Activated CD4-positive, alpha-beta T cell treated with anti-CD3 and anti-CD28 coated beads, Interleukin-2, amount 10 ng/mL, durations not matched to agents 24 days and 14 days (primary cell): ENCODE measurements around the gene ADGRV1. TPM values are rescaled to one million over a fixed set of nuclear protein-coding genes. Genes with fewer than 3 reads are reported as not detected.
"Not testable (repeated sequence)": the region's sequence is repeated elsewhere in the genome, so short reads cannot be mapped to it uniquely, and the experiment has no call there.

Experiments used
- DNase-seq: peaks from one replicate; pipeline ENCODE4 v3.0.0; 2022
- H3K27ac Mint-ChIP-seq: one replicate; pipeline ENCODE4 v1.8.0; 2022; ENCODE audit warnings: mild to moderate bottlenecking, mixed read lengths
- H3K27me3 Mint-ChIP-seq: one replicate; pipeline ENCODE4 v1.8.0; 2022; ENCODE audit warnings: mixed read lengths
- H3K36me3 Mint-ChIP-seq: one replicate; pipeline ENCODE4 v1.8.0; 2022; ENCODE audit warnings: low read depth, mild to moderate bottlenecking, mixed read lengths
- H3K4me1 Mint-ChIP-seq: one replicate; pipeline ENCODE4 v1.8.0; 2021; ENCODE audit warnings: mixed read lengths
- H3K4me3 Mint-ChIP-seq: one replicate; pipeline ENCODE4 v1.8.0; 2022; ENCODE audit warnings: mild to moderate bottlenecking, moderate library complexity, mixed read lengths
- H3K9me3 Mint-ChIP-seq: one replicate; pipeline ENCODE4 v1.8.0; 2021; ENCODE audit warnings: mixed read lengths
- intact Hi-C: fragments of 100-400 bp; cut with micrococcal nuclease; formaldehyde crosslinking; loops from one replicate; pipeline ENCODE4 v1.15.1; 2023
- total RNA-seq: library from RNA; stranded (reverse); gene quantifications from 2 replicates; pipeline ENCODE4 v1.2.3, GENCODE V29; 2022

Gene ADGRV1
- total RNA-seq, 1 donor from 2014 or later = 0.63 TPM

GRCh38 chr5:90786756-90787155 lies 228.2 kb downstream of the ADGRV1 start:
- intact Hi-C loops = no loop called here
- no peak for DNase-seq
- Mint-ChIP-seq H3K4me3 (no peak overlapping the region), H3K27ac (no peak overlapping the region), H3K36me3 (no peaks in the 10 kb centered on the region), H3K9me3 (no peaks in the 10 kb centered on the region), H3K27me3 (peaks cover 3% of the 10 kb centered on the region), H3K4me1 (no peaks in the 10 kb centered on the region)

GRCh38 chr5:90792725-90793124 lies 234.1 kb downstream of the ADGRV1 start:
- Mint-ChIP-seq H3K4me1 (no peaks in the 10 kb centered on the region), H3K9me3 (no peaks in the 10 kb centered on the region), H3K27ac (no peak overlapping the region), H3K4me3 (no peak overlapping the region), H3K36me3 (no peaks in the 10 kb centered on the region), H3K27me3 (peaks cover 3% of the 10 kb centered on the region)
- DNase-seq = no peak
- intact Hi-C loops = no loop called here

DNA sequence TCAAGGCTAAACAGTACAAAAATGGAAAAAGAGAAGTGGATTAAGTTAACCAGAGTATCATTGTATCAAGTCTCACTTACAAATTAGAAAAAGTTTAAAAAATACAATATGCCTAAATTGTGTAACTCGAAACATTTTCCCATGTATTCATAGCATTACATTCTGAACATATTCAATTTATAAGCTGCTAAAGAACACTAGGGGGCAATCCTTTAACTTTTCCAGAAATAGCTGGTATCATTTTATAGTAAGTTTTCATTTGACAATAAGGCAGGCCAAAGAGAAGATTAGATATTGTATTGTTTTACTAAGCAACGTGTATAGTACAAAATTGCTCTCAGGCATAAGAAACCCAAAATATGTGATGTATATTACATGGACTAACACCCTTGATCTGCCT lies 234.6 kb downstream of the ADGRV1 start:
- peaks cover 3% of the 10 kb centered on the region for H3K27me3 Mint-ChIP-seq
- intact Hi-C loops = no loop called here
- no peaks in the 10 kb centered on the region for H3K36me3 Mint-ChIP-seq
- no peak overlapping the region for H3K4me3 Mint-ChIP-seq
- no peak for DNase-seq
- H3K27ac Mint-ChIP-seq = no peak overlapping the region
- H3K9me3 Mint-ChIP-seq = no peaks in the 10 kb centered on the region
- no peaks in the 10 kb centered on the region for H3K4me1 Mint-ChIP-seq

- H3K27me3 Mint-ChIP-seq, H3K4me1 Mint-ChIP-seq, H3K36me3 Mint-ChIP-seq, H3K4me3 Mint-ChIP-seq, H3K27ac Mint-ChIP-seq, intact Hi-C loops, DNase-seq, H3K9me3 Mint-ChIP-seq: not testable (repeated sequence)
Observed at GRCh38 chr5:90796919-90797318, 238.3 kb downstream of the ADGRV1 start.

GRCh38 chr5:90800082-90800481 lies 241.5 kb downstream of the ADGRV1 start:
- H3K4me1 Mint-ChIP-seq, DNase-seq, intact Hi-C loops, H3K9me3 Mint-ChIP-seq, H3K27me3 Mint-ChIP-seq, H3K27ac Mint-ChIP-seq, H3K36me3 Mint-ChIP-seq, H3K4me3 Mint-ChIP-seq: not testable (repeated sequence)

DNA sequence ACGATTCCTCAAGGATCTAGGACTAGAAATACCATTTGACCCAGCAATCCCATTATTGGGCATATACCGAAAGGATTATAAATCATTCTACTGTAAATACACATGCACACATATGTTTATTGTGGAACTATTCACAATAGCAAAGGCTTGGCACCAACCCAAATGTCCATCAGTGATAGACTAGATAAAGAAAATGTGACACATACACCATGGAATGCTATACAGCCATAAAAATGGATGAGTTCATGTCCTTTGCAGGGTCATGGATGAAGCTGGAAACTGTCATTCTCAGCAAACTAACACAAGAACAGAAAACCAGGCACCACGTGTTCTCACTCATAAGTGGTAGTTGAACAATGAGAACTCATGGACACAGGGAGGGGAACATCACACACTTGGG lies 241.9 kb downstream of the ADGRV1 start:
- H3K4me1 Mint-ChIP-seq, H3K27me3 Mint-ChIP-seq, H3K9me3 Mint-ChIP-seq, intact Hi-C loops, H3K27ac Mint-ChIP-seq, H3K4me3 Mint-ChIP-seq, H3K36me3 Mint-ChIP-seq, DNase-seq: not testable (repeated sequence)

- H3K27me3 Mint-ChIP-seq = no peaks in the 10 kb centered on the region
- no peaks in the 10 kb centered on the region for H3K36me3 Mint-ChIP-seq
- H3K4me3 Mint-ChIP-seq = no peak overlapping the region
- H3K9me3 Mint-ChIP-seq = no peaks in the 10 kb centered on the region
- H3K27ac Mint-ChIP-seq = no peak overlapping the region
- no peaks in the 10 kb centered on the region for H3K4me1 Mint-ChIP-seq
- intact Hi-C loops = no loop called here
- peak; percentile 60 for DNase-seq
Observed at GRCh38 chr5:90802474-90803317, 244.1 kb downstream of the ADGRV1 start.

DNA sequence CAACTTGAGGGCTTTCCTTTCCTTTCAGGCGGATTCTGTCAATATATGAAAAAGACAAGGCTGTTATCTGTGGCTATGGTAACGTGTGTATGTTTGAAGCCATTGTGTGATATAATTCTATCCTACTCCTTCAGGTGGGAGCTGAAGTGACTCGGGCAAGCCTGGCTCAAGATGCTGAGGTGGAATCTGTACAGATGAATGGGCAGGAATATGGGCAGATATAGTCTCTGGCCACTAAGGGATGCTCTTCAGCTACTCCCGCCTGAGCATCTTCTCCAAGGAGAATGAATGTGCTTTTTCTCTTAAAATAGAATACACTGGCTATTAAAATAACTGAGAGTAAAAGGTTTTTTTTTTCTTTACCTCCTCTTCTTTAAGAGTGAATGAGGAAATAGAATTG lies 244.8 kb downstream of the ADGRV1 start:
- no peaks in the 10 kb centered on the region for H3K4me1 Mint-ChIP-seq
- no peak for DNase-seq
- H3K9me3 Mint-ChIP-seq = no peaks in the 10 kb centered on the region
- H3K36me3 Mint-ChIP-seq = no peaks in the 10 kb centered on the region
- intact Hi-C loops = no loop called here
- no peaks in the 10 kb centered on the region for H3K27me3 Mint-ChIP-seq
- H3K4me3 Mint-ChIP-seq = no peak overlapping the region
- no peak overlapping the region for H3K27ac Mint-ChIP-seq

DNA sequence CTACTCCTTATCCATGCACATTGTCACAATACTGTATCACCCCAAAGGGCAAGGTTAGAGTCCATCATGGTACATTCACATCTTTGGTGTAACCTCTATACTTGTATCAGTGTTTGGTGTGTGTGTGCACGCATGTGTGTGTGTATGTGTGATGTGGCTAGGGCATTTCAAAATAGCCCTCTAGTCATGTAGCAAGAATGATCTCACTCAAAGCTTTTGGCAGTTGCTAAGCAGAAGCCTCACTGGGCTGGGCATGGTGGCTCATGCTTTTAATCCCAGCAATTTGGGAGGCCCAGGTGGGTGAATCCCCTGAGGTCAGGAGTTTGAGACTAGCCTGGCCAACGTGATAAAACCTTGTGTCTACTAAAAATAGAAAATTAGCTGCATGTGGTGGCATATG lies 245.3 kb downstream of the ADGRV1 start:
- no peak for DNase-seq
- intact Hi-C loops = no loop called here

DNA sequence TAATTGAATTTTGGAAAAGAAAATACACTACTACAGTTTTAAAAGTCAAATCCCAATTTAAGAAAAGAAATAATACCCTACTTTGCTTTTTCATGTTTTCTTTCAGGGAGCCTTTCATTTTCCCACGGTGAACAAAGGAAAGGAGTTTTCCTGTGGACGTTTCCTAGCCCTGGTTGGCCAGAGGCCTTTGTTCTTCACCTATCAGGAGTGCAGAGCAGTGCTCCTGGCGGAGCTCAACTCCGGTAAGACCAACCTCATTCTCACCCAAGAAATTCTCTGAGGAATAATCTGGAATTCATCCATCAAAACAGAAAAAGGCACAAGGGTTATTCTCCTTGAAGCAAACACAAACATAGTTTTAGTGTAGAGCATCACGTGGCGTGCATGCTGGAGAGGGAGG lies 248.9 kb downstream of the ADGRV1 start:
- H3K27me3 Mint-ChIP-seq = no peaks in the 10 kb centered on the region
- no peak overlapping the region for H3K27ac Mint-ChIP-seq
- no peaks in the 10 kb centered on the region for H3K4me1 Mint-ChIP-seq
- H3K36me3 Mint-ChIP-seq = no peaks in the 10 kb centered on the region
- H3K9me3 Mint-ChIP-seq = no peaks in the 10 kb centered on the region
- DNase-seq = no peak
- H3K4me3 Mint-ChIP-seq = no peak overlapping the region
- intact Hi-C loops = no loop called here

More for the DNA sequence above, 245.3 kb downstream of the ADGRV1 start:
- Mint-ChIP-seq H3K9me3 (no peaks in the 10 kb centered on the region), H3K4me1 (no peaks in the 10 kb centered on the region), H3K27ac (no peak overlapping the region), H3K36me3 (no peaks in the 10 kb centered on the region), H3K4me3 (no peak overlapping the region), H3K27me3 (no peaks in the 10 kb centered on the region)

DNA sequence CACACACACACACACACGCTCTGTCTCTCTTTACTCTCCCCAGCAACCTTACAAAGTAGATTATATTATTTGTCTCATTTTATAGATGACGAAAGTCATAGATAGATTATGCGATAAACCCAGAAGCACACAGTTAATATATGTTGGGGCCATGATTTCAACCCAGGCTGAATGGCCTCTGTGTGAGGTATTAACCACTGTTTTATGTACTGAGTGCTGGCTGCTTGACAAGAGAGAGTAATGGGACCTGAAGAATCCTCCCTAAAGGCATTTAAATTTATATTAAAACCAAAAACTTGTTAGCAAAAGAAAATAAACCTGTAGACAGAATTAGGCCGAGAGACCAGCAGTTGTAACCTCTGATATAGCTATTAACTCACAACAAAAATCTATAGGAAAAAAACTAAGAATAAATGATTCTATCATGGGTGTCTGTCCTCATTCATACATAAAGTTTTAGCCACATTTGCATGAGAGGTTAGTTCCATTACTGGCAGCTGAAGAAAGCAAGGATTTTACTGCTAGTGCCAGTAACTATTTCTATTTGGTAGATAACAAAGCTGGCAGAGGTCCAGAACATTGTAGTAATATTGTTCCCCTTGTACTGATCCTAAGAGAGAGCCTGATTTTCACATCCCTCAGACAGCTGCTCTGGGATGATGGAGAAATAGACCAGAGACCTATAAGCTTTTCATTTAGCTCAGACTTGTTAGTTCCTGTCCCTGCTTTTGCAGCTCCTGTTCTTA lies 250.9 kb downstream of the ADGRV1 start:
- Mint-ChIP-seq H3K27ac (no peak overlapping the region), H3K4me3 (no peak overlapping the region), H3K9me3 (no peaks in the 10 kb centered on the region), H3K27me3 (no peaks in the 10 kb centered on the region), H3K36me3 (no peaks in the 10 kb centered on the region), H3K4me1 (no peaks in the 10 kb centered on the region)
- intact Hi-C loops = no loop called here
- no peak for DNase-seq

- Mint-ChIP-seq H3K9me3 (no peaks in the 10 kb centered on the region), H3K36me3 (no peaks in the 10 kb centered on the region), H3K27me3 (no peaks in the 10 kb centered on the region), H3K27ac (no peak overlapping the region), H3K4me1 (no peaks in the 10 kb centered on the region), H3K4me3 (no peak overlapping the region)
- intact Hi-C loops = no loop called here
- no peak for DNase-seq
Observed at GRCh38 chr5:90810211-90810610, 251.6 kb downstream of the ADGRV1 start.

DNA sequence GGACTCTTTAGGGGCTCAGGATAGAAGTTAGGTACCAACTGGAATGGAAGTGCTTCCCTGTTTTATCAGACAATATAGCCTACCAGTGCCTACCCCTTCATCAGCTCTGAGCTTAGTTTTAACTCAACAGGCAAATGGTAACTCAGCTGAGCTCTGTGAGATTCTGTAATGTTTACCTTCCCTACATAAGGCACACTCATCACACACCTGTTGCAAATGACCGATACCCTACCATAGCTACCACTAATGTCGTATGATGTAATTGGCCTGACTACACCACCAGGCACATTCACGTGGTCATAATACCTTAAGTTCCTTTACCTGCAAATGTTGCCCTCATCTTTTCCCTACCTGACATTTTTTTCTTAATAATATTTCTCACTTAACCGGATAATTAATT lies 254.8 kb downstream of the ADGRV1 start:
- Mint-ChIP-seq H3K36me3 (no peaks in the 10 kb centered on the region), H3K27me3 (no peaks in the 10 kb centered on the region), H3K4me1 (no peaks in the 10 kb centered on the region), H3K27ac (no peak overlapping the region), H3K4me3 (no peak overlapping the region), H3K9me3 (no peaks in the 10 kb centered on the region)
- DNase-seq = no peak
- intact Hi-C loops = no loop called here

- H3K27me3 Mint-ChIP-seq, intact Hi-C loops, H3K36me3 Mint-ChIP-seq, H3K27ac Mint-ChIP-seq, H3K4me3 Mint-ChIP-seq, H3K9me3 Mint-ChIP-seq, DNase-seq, H3K4me1 Mint-ChIP-seq: not testable (repeated sequence)
Observed at GRCh38 chr5:90822062-90822461, 263.5 kb downstream of the ADGRV1 start.
